ENCODE measurements around the gene RAD18.

- no peak for TF ChIP-seq POLR2A (IDR thresholded peaks at IDR 0.05)
- no peak for TF ChIP-seq CTCF (IDR thresholded peaks at IDR 0.05)
- no peak for TF ChIP-seq POLR2AphosphoS5 (IDR thresholded peaks at IDR 0.05)
Measured at GRCh38 chr3:8981296-8981695, 18.0 kb upstream of the RAD18 start.

Measured in transverse colon (tissue), 4 donors.